GM18520 (cell line): ENCODE measurements around the gene FKBP1A.

Experiments
- ATAC-seq: cut with Tn5 transposase; IDR thresholded peaks from one replicate; pipeline ENCODE4 v1.9.1; 2021; ENCODE audit not compliant: unreplicated experiment

Gene FKBP1A

GRCh38 chr20:1334370-1334731 lies 58.5 kb downstream of the FKBP1A start:
- ATAC-seq = no peak

- ATAC-seq = no peak
These were observed 59.1 kb downstream of the FKBP1A start for GRCh38 chr20:1333462-1334369.

- no peak for ATAC-seq
These were observed 60.0 kb downstream of the FKBP1A start for GRCh38 chr20:1332749-1333300.

GRCh38 chr20:1331801-1332453 lies 60.9 kb downstream of the FKBP1A start:
- no peak for ATAC-seq

- ATAC-seq = no peak
These were observed 61.8 kb downstream of the FKBP1A start for GRCh38 chr20:1331101-1331500.

- peak; percentile 38 for ATAC-seq
These were observed 62.6 kb downstream of the FKBP1A start for GRCh38 chr20:1330075-1330830.

GRCh38 chr20:1328680-1329330 lies 64.0 kb downstream of the FKBP1A start, which contains the start of gene SDCBP2:
Gene SDCBP2, minus strand, starts transcription at chr20:1329139. Its CDS starts 8,723 bp downstream, at chr20:1320416.
- no peak for ATAC-seq

- no peak for ATAC-seq
These were observed 64.8 kb downstream of the FKBP1A start for GRCh38 chr20:1327827-1328679.

- no peak for ATAC-seq
These were observed 65.6 kb downstream of the FKBP1A start for GRCh38 chr20:1327241-1327653.

GRCh38 chr20:1326031-1326930 lies 66.6 kb downstream of the FKBP1A start:
- ATAC-seq = no peak

GRCh38 chr20:1325173-1326030 lies 67.5 kb downstream of the FKBP1A start:
- peak; percentile 67 for ATAC-seq

- ATAC-seq = no peak
These were observed 68.2 kb downstream of the FKBP1A start for GRCh38 chr20:1324598-1325172.

GRCh38 chr20:1323830-1324597 lies 68.8 kb downstream of the FKBP1A start:
- ATAC-seq = no peak

- no peak for ATAC-seq
These were observed 69.6 kb downstream of the FKBP1A start for GRCh38 chr20:1323256-1323655.

GRCh38 chr20:1322511-1323245 lies 70.2 kb downstream of the FKBP1A start:
- no peak for ATAC-seq

GRCh38 chr20:1321654-1321939 lies 71.3 kb downstream of the FKBP1A start:
- ATAC-seq = no peak
